Germinal center (tissue), 1 donor: Measurements from ENCODE around the gene PLEKHH2.
"Not testable (repeated sequence)": the region's sequence is repeated elsewhere in the genome, so short reads cannot be mapped to it uniquely, and the experiment has no call there.

Experiments used
- DNase-seq: peaks from one replicate; pipeline ENCODE4 v3.0.0; 2012; ENCODE audit warnings: mixed read lengths, low spot score

The PLEKHH2 gene

GRCh38 chr2:43637030-43637803, at the start of gene PLEKHH2:
PLEKHH2 (plus strand) TSS chr2:43637260; CDS start chr2:43644674, 7,414 bp downstream.
- peak; percentile 97 for DNase-seq

GRCh38 chr2:43592443-43592842, 44.6 kb upstream of the PLEKHH2 start:
- no peak for DNase-seq

DNA sequence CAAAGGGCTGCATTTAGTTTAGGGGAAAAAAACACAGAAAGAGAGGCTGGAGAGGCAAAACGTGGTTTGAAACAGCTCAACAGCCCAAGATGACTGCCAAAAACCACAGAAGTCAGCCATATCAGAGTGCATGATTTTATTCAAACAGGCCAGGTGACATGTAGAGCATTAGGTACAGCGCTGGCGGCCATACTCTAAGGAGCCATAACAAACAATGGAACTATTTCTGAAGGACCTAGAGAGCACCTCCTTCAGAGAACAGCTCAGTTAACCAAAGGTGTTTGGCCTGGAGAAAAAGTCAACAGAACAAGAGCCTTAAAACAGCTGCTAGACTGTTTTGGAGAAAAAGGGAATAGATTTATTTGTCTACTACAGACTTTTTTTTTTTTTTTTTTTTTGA, 43.8 kb upstream of the PLEKHH2 start:
- no peak for DNase-seq

DNA sequence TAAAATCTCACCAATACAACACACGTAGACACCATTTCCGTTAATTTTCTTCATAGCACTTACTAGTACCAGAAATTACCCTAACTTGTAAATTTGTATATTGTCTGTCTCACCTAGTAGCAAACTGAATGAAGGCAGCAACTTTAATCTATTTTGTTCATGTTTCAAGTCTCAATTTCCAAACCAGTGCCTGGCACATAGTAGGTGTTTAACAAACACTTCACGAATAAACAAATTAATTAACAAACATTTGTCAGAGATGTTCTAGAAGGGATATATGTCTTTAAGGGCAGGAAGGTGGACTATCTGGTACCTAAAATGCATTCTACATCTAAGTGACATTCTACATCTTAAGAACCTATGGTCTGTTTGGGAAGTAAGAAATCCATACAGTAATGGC, 42.2 kb upstream of the PLEKHH2 start:
- no peak for DNase-seq

GRCh38 chr2:43595603-43596412, 41.3 kb upstream of the PLEKHH2 start, which contains the start of gene THADA:
THADA (minus strand) TSS chr2:43596038; CDS start chr2:43592392, 3,646 bp downstream.
- DNase-seq = peak; percentile 95

DNA sequence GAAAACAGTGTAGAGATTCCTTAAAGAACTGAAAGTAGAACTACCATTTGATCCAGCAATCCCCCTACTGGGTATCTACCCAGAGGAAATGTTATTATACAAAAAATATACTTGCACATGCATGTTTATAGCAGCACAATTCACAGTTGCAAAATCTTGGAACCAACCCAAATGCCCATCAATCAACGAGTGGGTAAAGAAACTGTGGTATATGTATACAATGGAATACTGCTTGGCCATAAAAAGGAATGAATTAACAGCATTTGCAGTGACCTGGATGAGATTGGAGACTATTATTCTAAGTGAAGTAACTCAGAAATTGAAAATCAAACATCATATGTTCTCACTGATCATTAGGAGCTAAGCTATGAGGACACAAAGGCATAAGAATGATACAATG, 36.5 kb upstream of the PLEKHH2 start:
- not testable (repeated sequence) for DNase-seq

DNA sequence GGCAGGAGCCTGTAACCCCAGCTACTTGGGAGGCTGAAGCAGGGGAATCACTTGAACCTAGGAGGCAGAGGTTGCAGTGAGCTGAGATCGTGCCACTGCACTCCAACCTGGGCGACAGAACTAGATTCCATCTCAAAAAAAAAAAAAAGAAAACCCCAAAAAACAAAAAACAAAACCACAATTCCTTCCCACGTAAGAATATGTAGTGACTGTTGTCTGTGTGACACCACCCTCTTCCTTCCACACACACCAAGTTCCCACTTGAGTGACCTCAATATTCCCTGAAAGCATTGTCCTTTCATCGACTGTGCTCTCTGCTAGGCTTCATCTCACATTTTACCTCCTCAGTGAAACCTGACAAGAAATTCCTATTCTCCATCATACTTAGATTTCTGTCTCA, 32.4 kb upstream of the PLEKHH2 start:
- no peak for DNase-seq

GRCh38 chr2:43605079-43605655, 31.9 kb upstream of the PLEKHH2 start:
- DNase-seq = peak; percentile 26

GRCh38 chr2:43605851-43606250, 31.2 kb upstream of the PLEKHH2 start:
- DNase-seq = no peak

DNA sequence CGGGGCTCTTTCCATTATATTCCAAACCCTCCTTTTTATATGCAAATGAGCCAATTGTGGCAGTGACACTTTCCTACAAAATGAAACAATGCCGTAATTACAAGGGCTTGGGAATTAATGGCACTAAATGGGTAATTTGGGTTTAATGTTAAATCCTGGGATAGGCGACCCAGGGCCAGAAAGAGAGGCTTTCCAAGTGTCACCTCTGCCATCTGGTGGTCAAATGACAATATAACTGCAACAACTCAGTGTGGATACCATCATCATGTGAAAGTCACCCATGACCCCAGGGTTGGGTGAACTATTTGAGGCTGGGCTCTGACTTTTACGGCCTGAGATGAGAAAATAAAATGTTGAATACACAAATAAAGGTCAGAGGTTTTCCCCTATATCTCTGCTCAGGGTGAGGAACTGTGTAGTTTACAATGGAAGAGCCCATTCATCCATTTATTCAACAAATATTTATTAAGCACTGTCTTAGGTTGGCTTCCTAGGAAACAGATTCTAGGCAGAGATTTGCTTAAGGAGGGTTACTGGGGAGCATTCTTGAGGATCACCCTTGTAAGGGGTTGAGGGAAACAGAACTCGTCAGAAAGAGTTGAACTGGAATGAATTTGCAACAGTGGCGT, 27.7 kb upstream of the PLEKHH2 start:
- DNase-seq = peak; percentile 38

DNA sequence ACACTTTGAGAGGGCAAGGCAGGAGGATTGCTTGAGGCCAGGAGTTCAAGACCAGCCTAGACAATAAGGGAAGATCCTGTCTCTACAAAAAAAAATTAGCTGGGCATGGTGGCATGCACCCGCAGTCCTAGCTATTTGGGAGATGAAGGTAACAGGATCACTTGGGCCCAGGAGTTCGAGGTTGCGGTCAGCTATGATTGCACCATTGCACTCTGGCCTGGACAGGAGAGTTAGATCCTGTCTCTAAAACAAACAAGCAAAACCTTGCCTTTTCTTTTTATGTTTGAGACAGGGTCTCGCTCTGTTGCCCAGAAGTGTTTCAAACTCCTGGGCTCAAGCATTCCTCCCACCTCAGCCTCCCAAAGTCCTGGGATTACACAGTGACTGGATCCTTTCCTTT, 26.7 kb upstream of the PLEKHH2 start:
- no peak for DNase-seq

- DNase-seq = peak; percentile 45
These were observed 24.8 kb upstream of the PLEKHH2 start for GRCh38 chr2:43611987-43612894.

GRCh38 chr2:43612944-43613343, 24.1 kb upstream of the PLEKHH2 start:
- DNase-seq = no peak

- no peak for DNase-seq
These were observed 19.9 kb upstream of the PLEKHH2 start for GRCh38 chr2:43616967-43617680.

GRCh38 chr2:43619511-43619910, 17.5 kb upstream of the PLEKHH2 start:
- no peak for DNase-seq

GRCh38 chr2:43622931-43623451, 14.1 kb upstream of the PLEKHH2 start:
- DNase-seq = no peak

DNA sequence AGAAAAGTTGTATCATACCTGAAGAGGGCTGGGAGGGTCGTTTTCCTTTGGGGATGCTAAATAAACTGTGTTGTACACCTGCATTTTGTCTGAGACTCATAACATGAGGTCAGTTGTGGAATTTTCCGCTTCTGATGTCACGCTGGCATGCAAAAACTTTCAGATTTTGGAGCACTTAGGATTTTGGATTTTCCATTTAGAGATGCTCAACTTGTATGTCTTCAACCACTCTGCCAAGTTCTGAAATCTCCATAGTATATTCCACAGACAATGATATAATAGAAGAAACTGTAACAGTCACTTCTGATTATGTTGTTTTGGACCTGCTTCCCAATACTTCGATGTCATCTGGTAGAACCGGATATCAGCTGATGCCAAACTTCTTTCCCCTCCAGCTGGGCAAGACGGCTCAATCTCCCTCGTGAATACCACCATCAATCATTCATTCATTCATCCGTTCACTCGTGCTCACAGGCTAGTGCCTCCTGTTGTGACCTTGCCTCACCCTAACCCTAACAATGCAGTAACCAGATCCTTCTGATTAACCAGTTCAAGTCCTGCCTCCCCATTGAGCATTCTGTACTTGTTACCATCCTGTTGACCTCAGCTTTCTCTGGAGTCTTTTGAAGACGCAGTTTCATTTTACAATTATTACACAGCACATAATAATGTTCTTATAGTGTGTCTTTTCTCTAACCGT, 5.3 kb upstream of the PLEKHH2 start:
- no peak for DNase-seq

GRCh38 chr2:43634604-43635306, 2.3 kb upstream of the PLEKHH2 start:
- DNase-seq = no peak

DNA sequence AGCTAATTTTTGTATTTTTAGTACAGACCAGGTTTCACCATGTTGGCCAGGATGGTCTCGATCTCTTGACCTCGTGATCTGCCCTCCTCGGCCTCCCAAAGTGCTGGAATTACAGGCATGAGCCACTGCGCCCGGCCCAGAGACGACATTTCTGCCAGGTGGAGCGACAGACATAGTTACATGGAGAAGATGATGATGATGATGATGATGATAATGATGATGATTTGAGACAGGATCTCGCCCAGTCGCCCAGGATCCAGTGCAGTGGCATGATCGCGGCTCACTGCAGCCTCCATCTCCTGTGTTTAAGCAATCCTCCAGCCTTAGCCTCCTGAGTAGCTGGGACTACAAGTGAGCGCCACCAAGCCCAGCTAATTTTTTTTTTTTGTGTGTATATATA, 907 bp upstream of the PLEKHH2 start:
- DNase-seq = not testable (repeated sequence)
